ENCODE results near the gene RFX3.

Gene RFX3

GRCh38 chr9:3515405-3515804 lies 10.4 kb downstream of the RFX3 start:
- peaks cover 13% of the 10 kb centered on the region; the same call in 1 of the 2 replicates for H3F3A ChIP-seq (ENCODE audit: insufficient read depth)
- H3K79me2 ChIP-seq (ENCODE audit: insufficient read depth, low read length), result peaks cover 32% of the 10 kb centered on the region
- no peaks in the 10 kb centered on the region for H3K9me3 ChIP-seq (ENCODE audit: insufficient read depth, low read length)
- no peaks in the 10 kb centered on the region for H3K27me3 ChIP-seq (ENCODE audit: low read length)
- 0 out of 2 replicates have a peak, but pooled peaks cover 2% of the 10 kb centered on the region for H3K36me3 ChIP-seq (ENCODE audit: low read length)
- no peak overlapping the region for H3K9ac ChIP-seq (ENCODE audit: low read length)
- H3K4me2 ChIP-seq (ENCODE audit: low read depth, low read length, poor library complexity, severe bottlenecking), result no peak overlapping the region
- H3K4me3 ChIP-seq (ENCODE audit: insufficient read depth, low read length, poor library complexity, severe bottlenecking), result no peak overlapping the region
- no peak for TF ChIP-seq CTCF (IDR thresholded peaks at IDR 0.05; ENCODE audit: insufficient read depth, low read length, poor library complexity, severe bottlenecking)
- TF ChIP-seq EZH2phosphoT487 (conservative IDR thresholded peaks at IDR 0.05; ENCODE audit: low read length), result no peak
- no peak overlapping the region for H3K27ac ChIP-seq (ENCODE audit: low read depth, low read length)
- no peak overlapping the region for H2AFZ ChIP-seq (ENCODE audit: low read depth, low read length, severe bottlenecking)
- H3K9me2 ChIP-seq (replicated peaks; ENCODE audit: insufficient read depth, low read length), result no peaks in the 10 kb centered on the region
- no peaks in the 10 kb centered on the region; the same call in 1 of the 2 replicates for H4K20me1 ChIP-seq (ENCODE audit: low read depth, low read length)

- Histone ChIP-seq H3K9ac (ENCODE audit: low read length) (no peak overlapping the region), H3K27me3 (ENCODE audit: low read length) (no peaks in the 10 kb centered on the region), H3K27ac (ENCODE audit: low read depth, low read length) (no peak overlapping the region), H4K20me1 (ENCODE audit: low read depth, low read length) (no peaks in the 10 kb centered on the region; the same call in 1 of the 2 replicates), H3K9me3 (ENCODE audit: insufficient read depth, low read length) (no peaks in the 10 kb centered on the region), H3F3A (ENCODE audit: insufficient read depth) (peaks cover 17% of the 10 kb centered on the region; the same call in 1 of the 2 replicates), H3K79me2 (ENCODE audit: insufficient read depth, low read length) (peaks cover 30% of the 10 kb centered on the region), H3K4me3 (ENCODE audit: insufficient read depth, low read length, poor library complexity, severe bottlenecking) (no peak overlapping the region), H3K4me2 (ENCODE audit: low read depth, low read length, poor library complexity, severe bottlenecking) (no peak overlapping the region), H3K36me3 (ENCODE audit: low read length) (no peaks in the 10 kb centered on the region), H3K9me2 (replicated peaks; ENCODE audit: insufficient read depth, low read length) (no peaks in the 10 kb centered on the region), H2AFZ (ENCODE audit: low read depth, low read length, severe bottlenecking) (no peak overlapping the region)
- TF ChIP-seq EZH2phosphoT487 (conservative IDR thresholded peaks at IDR 0.05; ENCODE audit: low read length), result no peak
- no peak for TF ChIP-seq CTCF (IDR thresholded peaks at IDR 0.05; ENCODE audit: insufficient read depth, low read length, poor library complexity, severe bottlenecking)
Observed at GRCh38 chr9:3514786-3515185, 11.0 kb downstream of the RFX3 start.

DNA sequence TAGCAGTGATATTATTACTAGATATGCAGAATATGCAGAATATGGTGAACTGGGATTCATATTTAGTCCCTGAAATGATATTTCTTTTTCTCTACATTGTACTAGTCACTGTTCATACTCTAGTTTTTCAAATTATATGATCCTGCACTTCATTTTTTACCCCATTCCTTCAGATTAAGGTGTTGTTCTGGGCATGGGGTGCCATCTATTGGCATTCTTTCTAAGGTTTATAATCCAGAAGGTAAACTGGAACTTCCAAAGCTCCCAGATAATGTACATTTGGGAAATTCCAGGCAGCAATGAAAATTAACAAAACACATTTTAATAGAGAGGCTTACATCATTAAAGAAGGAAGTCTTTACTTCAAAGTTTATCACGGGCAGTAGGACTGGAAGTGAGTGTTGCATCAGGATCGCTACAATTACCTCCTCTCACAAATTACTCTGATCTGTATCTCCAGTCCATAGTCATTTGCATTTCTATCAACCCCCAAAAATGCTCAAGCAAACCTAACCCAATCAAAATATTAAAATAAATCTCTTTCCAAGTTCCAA lies 12.5 kb downstream of the RFX3 start:
- no peak overlapping the region for H3K27ac ChIP-seq (ENCODE audit: low read depth, low read length)
- H3K9ac ChIP-seq (ENCODE audit: low read length), result no peak overlapping the region
- no peaks in the 10 kb centered on the region; the same call in 1 of the 2 replicates for H4K20me1 ChIP-seq (ENCODE audit: low read depth, low read length)
- no peak for TF ChIP-seq EZH2phosphoT487 (conservative IDR thresholded peaks at IDR 0.05; ENCODE audit: low read length)
- no peak for TF ChIP-seq CTCF (IDR thresholded peaks at IDR 0.05; ENCODE audit: insufficient read depth, low read length, poor library complexity, severe bottlenecking)
- no peak overlapping the region for H2AFZ ChIP-seq (ENCODE audit: low read depth, low read length, severe bottlenecking)
- peaks cover 20% of the 10 kb centered on the region; the same call in 1 of the 2 replicates for H3F3A ChIP-seq (ENCODE audit: insufficient read depth)
- H3K27me3 ChIP-seq (ENCODE audit: low read length), result no peaks in the 10 kb centered on the region
- no peaks in the 10 kb centered on the region for H3K9me3 ChIP-seq (ENCODE audit: insufficient read depth, low read length)
- no peak overlapping the region for H3K4me3 ChIP-seq (ENCODE audit: insufficient read depth, low read length, poor library complexity, severe bottlenecking)
- H3K79me2 ChIP-seq (ENCODE audit: insufficient read depth, low read length), result peaks cover 33% of the 10 kb centered on the region
- H3K36me3 ChIP-seq (ENCODE audit: low read length), result no peaks in the 10 kb centered on the region
- H3K4me2 ChIP-seq (ENCODE audit: low read depth, low read length, poor library complexity, severe bottlenecking), result no peak overlapping the region
- H3K9me2 ChIP-seq (replicated peaks; ENCODE audit: insufficient read depth, low read length), result no peaks in the 10 kb centered on the region

Measured in SU-DHL-6 (cell line).